SU-DHL-6 (cell line): ENCODE measurements around the gene TMEM213.

Experiments used
- CTCF ChIP-seq: fragments of 200-600 bp; sonication (generic); IDR thresholded peaks from one replicate; pipeline ENCODE4 v1.5.1; 2017; ENCODE audit warnings: antibody characterized with exemption, mild to moderate bottlenecking, low read length, moderate library complexity; ENCODE audit not compliant: insufficient read depth, poor library complexity, severe bottlenecking
- EZH2phosphoT487 ChIP-seq: fragments of 200-600 bp; sonication (generic), shearing (Covaris generic); conservative IDR thresholded peaks from 2 replicates; pipeline ENCODE4 v1.6.1; 2018; ENCODE audit warnings: mild to moderate bottlenecking, antibody characterized with exemption, low read length, moderate library complexity, mixed read lengths

- no peak for TF ChIP-seq CTCF
- TF ChIP-seq EZH2phosphoT487: no peak
These were observed 87.8 kb downstream of the TMEM213 start for GRCh38 chr7:138885383-138886147.
